CD4-positive, alpha-beta T cell treated with Interleukin-2 at 100 ng/mL for 4 hours (primary cell): ENCODE results near the gene SLC7A4.

ENCODE experiments used
- DNase-seq: peaks from one replicate; pipeline ENCODE4 v3.0.0-alpha.2; 2020; ENCODE audit warnings: low spot score

Gene SLC7A4

DNA sequence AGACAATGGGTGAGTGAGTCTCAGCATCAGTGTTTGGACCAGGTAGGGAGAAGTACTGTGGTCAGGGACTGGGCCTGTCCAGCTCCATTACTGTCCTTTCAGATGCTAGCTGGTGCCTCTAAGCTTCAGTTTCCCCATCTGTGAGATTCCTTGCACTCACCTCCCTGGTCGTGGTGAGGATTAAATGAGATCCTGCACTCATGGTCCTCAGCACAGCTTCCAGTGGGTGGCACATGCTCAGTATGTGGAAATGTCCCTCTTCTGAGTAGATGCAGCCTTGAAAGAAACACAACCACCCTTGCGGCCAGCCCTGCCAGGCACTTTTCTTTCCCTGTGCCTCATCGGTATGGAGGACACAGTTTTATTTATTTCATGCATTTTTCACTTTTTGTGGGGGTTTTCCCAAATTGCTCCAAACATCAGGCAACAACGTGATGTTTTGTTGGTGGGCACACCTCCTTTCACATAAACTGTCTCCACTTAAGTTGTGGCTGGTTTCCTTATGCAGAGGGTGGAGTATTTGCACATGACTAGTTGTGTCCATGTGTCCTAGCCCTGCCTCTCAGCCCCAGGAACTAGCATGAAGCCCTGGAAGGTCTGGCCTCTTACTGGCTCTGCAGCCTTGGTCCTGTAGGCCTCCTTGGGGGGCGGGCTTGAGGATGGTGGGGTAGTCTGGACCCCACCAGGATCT lies 49.1 kb downstream of the SLC7A4 start:
- DNase-seq = no peak

DNA sequence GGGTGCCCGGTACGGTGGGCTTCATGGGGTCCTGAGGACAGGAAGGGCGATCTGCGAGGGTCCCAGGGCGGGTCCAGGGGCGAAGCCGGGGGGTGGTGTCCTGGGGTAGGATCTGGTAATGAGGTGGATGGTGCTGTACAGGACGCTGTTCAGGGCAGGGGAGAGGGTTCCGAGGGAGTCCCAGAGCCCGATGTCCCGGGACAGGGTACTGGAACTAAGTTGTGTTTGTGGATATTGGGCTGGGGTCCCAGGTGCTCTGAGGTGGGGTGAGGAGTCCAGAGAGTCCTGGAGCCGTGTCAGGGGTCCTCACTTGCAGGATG lies 49.8 kb downstream of the SLC7A4 start:
- DNase-seq = no peak

DNA sequence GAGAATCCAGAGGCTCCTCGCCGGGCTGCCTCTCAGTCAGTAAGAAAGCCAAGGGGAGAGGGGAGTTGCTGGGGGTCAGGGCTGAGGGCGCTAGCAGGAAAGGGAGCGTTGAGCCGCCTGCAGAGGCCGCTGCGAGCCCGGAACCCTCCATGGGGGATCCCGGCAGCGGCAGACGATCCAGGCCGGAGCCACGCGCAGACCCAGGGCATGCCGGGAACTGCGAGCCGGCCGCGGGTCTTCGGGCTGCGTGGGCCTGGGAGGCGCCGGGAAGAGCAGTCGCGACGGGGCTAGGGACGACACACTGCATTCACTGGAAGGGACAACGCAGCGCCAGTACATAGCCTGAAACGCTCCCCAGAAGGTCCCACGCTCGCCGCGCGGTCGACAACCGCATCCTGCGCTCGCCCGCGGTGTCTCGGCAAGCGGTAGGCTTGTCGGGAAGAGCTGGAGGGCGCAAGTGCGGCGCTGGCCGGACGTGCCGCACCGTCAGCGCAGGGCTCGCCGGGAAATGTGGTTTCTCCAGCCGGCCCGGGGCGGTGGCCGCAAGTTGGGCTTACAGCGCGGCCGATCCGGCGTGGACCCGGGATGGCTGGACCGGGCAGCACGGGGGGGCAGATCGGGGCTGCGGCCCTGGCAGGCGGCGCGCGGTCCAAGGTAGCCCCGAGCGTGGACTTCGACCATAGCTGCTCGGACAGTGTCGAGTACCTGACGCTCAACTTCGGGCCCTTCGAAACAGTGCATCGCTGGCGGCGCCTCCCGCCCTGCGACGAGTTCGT lies 50.4 kb downstream of the SLC7A4 start, which contains the start of gene LZTR1:
Gene LZTR1, plus strand, starts transcription at position 511 of the 776 bp plus-strand sequence. Its CDS starts 75 bp downstream, at position 586.
- DNase-seq = peak; percentile 69

DNA sequence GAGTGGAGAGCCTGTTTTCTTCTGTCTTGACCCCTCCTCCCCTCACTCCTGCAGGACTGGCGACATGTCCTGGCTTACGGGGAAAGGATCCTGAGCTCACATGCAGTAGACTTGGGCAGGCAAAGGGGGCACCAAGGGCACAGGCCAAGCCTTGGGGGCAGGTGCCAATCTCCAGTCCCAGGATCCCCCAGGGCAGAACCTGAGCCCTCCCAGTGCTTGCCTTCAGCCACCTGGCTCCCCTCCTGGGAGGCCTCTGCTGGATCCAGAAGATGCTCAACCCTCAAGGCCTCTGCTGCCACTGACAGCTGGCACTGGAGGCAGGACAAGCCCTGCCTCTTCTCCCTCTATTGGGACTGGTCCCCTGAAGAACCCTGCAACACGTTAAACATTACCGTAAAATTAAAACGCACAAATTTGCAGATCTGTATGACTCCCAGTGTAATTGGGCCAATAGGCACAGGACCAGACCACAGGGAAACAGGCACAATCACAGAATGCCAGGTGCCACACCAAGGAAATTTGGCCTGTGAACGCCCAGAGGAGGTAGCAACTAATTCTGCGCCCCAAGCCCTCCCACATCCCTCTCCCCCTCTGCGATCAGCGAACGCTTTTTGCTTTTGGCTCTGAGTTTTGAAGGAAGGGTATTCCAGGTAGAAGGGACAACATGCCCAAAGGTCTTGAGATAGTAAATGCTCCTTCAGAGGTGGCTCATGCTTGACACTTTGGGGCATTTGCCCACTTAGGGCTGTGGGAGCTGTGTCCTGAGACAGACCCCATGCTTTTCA lies 51.2 kb downstream of the SLC7A4 start:
- DNase-seq = no peak

DNA sequence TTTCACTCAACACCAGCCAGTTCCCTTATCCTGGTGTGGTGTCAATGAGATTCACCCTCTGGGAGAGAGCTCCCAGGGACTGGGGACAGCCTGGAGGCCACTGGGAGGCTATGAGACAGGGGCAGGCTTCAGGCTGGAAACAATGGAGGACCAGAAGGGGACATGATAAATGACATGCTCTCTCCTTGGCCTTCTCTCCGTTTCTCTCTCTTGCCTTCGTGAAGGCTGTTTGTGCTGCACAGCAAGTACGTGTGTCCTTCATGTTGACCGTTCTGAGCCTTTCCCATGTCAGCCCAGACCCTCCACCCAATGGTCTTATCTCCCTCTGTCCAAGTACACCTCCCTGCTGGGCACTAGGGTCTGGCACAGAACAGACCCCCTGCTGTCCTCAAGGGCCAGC lies 51.8 kb downstream of the SLC7A4 start:
- DNase-seq = no peak

DNA sequence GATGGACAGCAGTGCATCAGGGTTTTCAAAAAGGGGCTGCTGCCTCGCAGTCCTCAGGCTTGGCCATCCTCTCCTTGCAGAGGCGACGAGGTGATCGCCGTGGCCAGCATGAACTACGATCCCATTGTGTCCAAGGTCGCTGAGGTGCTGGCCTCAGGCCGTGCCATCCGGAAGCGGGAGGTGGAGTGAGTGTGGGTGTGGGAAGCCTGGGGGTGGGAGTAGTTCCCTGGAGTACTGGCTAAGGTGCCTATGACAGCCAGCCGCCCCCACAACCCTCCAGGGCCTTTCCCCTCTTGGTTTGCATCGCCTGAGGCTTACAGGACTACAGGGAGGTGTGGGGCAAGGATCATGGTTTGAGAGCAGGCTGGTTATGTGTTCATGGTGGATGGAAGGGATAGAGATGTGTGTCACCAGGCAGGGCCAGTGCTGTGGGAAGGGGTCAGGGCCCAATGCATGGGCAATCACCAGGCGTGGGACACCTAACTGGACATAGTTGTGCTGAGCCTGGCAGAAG lies 52.4 kb downstream of the SLC7A4 start:
- DNase-seq = no peak

DNA sequence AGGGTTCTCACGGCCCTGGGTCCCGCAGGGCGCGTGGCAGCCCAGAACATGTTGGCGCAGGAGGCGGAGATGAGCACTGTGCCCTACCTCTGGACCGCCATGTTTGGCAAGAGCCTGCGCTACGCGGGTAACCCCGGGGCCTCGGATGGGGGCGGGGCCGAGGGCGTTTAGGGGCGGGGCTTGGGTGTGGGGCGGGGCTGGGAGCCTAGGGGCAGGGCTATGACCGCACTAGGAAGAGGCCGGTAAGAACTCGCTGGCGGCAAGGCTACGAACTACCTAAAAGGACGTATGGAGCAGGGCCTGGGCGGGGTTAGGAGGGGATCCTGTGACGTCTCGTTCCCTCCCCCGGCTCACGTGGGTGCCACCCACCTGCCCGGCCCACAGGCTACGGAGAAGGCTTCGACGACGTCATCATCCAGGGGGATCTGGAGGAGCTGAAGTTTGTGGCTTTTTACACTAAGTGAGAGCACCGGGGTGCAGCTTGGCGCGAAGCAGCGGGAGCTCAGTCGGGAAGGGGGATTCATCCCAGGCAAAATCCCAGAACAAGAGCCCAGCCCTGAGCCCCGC lies 53.0 kb downstream of the SLC7A4 start:
- peak; percentile 40 for DNase-seq
